Cerebellar nuclear complex (tissue), 1 donor: ENCODE measurements around the gene CCL17.
"Not testable (repeated sequence)": the region's sequence is repeated elsewhere in the genome, so short reads cannot be mapped to it uniquely, and the experiment has no call there.

Source experiments
- DNase-seq, 2 experiments: peaks; one replicate each; lab custom pipeline; 2025; lab: John Stamatoyannopoulos, UW

CCL17 gene

DNA sequence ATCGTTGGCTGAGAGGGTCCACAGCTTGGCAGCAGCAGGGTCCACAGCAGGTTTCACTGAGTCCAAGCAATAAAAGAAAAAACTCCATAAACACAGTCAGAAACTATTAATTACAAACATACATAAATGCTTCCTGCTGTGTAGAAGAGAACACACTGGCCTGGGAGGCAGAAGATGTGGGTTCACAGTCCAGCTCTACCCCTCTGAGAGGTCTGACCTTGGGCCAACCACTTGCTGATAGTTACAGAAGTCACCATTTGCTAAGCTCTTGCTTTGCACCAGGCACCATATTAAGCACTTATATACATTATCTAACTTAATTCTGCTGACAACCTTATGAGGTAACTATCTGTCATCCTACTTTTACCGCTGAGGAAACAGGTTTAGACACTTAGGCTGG lies 27.9 kb downstream of the CCL17 start:
- DNase-seq: no peak

DNA sequence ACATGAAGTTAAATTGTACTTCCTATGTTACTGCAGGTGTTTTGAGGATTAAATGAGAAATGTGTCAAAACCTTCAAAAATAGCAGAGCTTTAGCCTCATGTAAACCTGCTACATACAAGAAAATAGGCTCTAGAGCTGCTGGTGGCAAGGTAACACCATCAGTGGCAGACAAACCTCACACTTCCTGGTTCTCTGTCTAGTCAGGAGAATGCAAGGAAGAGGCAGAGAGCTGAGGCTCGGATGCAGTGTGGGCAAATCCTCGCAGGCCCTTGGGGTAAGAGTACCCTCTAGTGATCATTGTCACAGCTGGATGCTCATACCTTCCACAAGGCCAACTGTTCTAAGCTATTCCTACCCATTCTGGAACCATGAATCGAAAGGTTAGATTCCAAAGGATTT lies 28.4 kb downstream of the CCL17 start:
- no peak for DNase-seq

DNA sequence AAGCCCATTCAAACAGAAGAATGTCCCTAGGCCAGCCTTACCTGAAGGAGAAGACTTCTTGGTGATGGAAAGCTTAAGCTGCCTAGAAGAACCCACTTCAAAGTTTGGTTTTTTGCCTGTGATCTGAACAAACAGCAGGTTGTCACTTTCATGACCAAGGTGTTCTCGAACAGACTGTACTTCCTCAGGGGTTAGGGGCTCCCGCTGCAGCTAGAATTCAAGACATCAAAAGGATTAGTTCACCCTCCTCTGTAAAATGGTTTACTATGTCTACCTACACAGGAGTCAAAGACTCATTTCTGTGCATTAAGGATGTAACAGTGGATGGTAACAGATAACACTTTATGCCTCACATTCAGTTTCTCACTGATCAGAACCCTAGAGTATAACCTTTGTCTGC lies 29.4 kb downstream of the CCL17 start:
- DNase-seq: no peak

DNA sequence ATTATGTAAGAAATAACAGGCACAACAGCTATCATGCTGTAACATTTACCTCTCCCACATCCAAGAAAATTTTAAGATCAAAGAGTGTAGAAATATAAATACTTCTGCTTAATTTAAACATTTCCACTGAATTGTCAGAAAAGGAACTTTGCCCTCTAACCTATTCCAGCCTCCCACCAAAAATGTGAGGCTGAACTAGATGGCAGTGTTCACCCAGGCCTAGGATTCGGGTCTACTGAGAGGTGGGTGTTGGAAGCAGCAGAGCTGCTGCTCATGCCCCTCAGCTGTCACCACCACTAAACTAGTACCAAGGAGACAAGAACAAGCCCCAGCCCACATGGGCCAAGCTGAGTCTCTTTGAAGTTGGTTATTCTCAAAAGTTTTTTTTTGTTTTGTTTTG lies 31.3 kb downstream of the CCL17 start:
- no peak for DNase-seq

DNA sequence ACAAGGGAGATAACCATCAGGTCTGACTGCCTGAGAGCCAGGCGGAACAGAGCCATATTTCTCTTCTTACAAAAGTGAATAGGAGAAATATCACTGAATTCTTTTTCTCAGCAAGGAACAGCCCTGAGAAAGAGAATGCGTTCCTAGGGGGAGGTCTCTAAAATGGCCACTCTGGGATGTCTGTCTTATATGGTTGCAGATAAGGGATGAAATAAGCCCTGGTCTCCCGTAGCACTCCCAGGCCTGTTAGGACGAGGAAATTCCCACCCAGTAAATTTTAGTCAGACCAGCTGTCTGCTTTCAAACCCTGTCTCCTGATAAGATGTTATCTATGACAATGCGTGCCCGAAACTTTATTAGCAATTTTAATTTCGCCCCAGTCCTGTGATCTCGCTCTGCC lies 35.4 kb downstream of the CCL17 start:
- DNase-seq: not testable (repeated sequence)

DNA sequence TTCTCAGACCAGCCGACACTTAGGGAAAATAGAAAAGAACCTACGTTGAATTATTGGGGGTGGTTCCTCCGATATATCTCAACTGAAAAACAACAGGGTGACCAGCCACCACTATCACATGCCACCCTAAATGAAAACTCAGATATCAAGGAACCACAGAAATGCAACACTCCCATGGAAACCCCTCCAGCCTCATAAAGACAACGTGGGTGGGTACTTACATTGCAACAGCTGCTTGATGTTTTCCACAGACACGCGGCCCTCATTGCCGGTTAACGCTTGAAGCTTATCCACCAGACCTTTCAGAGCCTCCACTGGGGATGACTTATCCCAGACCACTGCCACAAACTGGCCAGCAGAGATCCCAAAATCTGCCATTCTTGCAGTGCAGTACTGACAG lies 36.0 kb downstream of the CCL17 start:
- DNase-seq: not testable (repeated sequence)

DNA sequence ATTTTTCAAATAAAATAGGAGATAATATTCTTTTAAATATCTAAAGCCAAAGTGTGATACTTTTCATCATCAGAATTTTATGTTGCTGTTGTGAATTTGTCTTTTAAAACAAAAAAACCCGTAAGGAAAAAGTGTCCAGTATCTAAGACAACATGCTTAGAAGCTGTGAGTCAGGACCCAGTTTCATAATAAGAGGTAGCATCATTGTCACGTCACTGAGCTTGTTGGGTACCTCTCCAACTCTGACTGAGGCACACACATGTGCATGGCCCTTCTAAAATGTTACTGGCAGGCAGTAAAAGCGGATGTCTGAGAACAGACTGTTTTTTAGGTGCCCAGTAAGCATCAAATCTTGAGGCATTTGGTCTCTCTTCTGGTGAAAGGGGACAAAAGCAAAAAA lies 40.1 kb downstream of the CCL17 start:
- DNase-seq: no peak

DNA sequence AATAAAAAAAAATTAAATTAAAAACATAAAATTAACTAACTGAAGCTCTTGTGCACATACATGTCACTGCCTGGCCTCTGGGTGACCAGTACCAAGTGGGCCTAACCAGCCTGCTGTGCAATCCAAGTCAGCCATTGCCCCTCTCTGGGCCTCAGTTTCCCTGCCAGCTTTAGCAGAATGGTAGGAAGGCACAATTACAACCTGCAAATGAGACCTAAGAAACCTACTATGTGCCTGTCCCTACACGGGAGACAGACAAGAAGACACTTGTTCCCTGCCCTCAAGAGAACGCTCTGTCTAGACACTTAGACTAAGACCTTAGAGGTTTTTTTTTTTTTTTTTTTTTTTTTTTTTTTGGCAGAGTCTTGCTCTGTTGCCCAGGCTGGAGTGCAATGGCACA lies 40.9 kb downstream of the CCL17 start:
- DNase-seq: no peak

DNA sequence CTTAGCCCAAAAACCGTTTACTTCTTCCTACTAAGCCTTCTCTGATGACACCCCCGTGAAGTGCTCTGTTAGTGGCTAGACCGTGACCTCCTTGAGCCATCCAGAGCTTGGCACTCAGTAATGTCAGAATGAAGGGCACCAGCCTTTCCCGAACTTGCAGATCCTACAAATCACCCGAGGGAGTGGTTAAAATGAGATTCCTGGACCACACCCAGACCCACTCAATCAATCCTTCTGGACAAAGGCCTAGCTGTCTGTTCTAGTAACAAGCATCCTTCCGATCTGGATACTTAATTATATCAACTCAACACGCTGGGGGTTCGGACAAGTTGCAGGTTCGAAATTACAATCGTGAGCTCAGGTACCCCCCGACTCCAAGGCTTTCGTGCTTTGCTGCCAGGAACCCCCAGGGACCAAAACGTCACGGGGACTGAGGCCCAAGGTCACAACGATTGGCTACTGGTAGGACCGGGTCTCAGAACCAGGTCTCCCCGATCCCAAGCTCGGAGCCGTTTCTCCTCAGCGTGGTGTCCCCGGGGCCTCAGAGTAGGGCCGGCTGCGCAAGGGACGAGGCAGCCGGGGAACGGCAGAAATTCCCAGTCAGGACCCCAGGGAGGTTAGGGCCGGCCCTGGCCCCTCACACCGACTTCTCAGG lies 42.1 kb downstream of the CCL17 start:
- DNase-seq: no peak

DNA sequence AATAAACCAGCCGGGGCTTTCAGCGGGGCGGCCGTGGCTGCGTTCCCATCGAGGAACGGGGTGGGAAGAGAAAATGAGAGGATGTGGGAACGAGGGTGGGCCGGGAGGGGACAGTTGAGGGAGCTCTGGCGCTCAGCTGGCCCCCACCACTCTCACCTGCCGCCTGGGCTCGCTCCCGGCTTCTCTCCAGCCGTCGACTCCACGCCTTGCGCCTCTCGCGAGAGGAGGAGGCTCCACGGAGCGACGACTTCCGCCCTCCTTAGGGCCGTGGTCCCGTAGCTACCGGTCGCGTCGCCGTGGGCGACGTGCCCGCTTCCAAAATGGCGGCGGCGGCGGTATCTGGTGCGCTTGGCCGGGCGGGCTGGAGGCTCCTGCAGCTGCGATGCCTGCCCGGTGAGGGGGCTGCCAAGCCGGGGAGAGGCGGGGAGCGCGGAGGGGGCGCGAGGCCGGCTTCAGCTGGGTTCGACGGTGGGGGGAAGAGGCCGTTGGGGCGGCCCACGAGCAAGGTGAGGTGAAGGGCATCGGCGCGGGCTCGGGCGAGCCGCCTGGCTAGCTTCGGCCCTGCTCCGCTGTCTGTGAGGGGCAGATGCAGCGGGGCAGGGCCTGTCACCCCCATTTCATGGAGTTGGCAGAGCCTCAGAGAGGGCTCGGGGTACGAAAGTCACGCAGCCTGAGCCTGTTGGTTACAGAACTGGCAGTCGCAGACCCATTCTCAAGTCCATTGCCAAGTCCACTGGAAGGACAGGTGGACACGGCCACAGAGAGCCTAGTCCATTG lies 42.8 kb downstream of the CCL17 start, which contains the start of the genes CIAPIN1 and COQ9:
TSS of gene CIAPIN1 (minus strand) at position 200 of the 777 bp plus-strand sequence. CDS start 6,457 bp downstream, outside the sequence.
TSS of gene COQ9 (plus strand) at position 294 of the 777 bp plus-strand sequence. CDS start at position 321, 27 bp downstream.
- peak; percentile 54 to 73 for DNase-seq

DNA sequence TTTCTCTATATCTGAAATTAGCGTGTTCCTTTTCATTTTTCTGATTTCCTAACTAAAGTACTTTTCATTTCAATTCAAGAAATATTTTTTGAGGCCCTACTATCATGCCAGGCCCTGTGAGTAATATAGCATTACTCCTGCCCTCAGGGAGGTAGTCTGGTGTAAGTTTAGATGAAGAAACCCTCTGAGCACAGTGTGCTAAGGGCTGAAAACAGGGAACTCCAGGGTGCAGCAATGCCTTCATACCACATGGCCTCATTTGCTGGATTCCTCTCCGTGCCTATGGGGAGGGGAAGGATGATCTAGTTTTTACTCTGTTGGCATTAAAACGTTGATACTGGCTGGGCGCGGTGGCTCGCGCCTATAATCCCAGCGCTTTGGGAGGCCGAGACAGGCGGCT lies 47.5 kb downstream of the CCL17 start:
- no peak for DNase-seq

DNA sequence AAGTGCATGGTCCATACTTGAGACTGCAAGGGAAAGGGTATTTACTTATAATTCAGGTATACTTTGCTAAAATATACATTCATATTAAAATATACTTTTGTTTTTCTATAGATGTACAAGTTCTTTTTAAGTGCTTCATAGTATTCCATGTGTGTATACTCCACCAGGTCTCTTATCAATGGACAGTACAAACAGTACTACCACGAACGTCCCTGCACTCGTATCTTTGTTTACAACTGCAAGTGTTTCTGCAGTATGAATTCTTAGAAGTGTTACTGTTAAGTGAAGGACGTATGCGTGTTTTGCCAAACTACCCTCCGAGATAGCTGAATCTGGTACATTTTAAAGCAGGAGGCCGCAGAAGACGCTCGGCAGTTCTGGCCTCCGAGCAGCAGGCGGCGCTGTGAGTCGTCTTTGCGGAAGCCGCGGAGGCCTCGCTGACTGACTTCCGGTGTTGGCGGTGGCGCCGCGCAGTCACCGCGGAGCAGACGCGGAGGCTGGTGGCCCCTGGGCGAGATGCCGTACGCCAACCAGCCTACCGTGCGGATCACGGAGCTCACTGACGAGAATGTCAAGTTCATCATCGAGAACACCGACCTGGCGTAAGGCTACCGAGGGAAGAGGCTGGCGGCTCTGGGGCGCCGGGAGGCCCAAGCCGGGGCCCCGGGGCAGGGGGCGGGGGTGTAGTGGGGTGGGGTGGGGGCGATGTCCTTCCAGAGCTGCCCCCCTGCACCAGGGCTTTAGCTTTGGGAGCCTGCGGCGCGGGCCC lies 57.8 kb downstream of the CCL17 start, which contains the start of gene POLR2C:
TSS of gene POLR2C (plus strand) at position 471 of the 769 bp plus-strand sequence. CDS start at position 517, 46 bp downstream.
- peak in 1 of 2 experiments; percentile 44 for DNase-seq

DNA sequence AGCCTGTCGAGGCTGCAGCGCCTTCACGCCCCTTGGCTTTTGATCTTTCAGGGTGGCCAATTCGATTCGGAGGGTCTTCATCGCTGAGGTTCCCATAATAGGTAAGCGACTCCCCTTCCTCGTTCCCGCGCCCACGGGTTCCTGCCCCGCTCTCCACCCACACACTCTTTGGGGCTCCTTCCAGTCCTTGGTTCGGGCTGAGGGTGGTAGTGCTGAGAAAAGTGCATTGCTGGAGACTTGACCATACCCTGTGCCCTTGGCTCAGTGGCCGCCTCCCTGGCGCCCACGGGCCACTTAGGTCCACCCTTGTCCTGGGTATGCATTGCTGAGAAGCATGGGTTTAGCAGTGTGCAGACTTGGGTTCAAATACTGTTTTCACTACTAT lies 58.4 kb downstream of the CCL17 start:
- no peak for DNase-seq

DNA sequence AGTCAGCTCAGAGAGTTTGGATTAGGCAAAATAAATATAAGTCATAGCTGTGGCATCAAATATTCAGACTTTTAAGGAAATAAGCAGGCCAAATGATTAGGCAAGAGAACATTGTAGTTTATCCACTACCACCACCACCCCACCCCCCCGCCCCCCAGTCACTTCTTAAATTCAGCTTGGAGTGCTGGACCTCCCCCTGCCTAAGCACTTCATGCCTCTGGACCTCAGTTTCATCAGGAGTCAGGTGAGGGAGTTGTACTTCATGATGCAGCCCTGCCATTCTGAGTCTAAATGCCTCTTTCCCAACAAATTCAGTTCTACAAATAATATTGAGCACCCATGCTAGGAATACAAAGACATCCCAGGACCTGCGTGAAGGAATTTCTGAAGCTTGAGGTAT lies 60.0 kb downstream of the CCL17 start:
- no peak for DNase-seq
